Caco-2 (cell line): ENCODE measurements around the gene ETFB. TPM values are rescaled to one million over a fixed set of nuclear protein-coding genes. Genes with fewer than 3 reads are reported as not detected.

Experiments
- BruUV-seq: library from RNA; stranded (reverse); fragments of 400-500 nt; replicated peaks from 2 replicates; lab custom pipeline; 2021; lab: Mats Ljungman, UMichigan
- CTCF ChIA-PET: fragments of 300-600 bp; sonication (Branson Sonifier 250); formaldehyde crosslinking; loops from one replicate; lab custom pipeline; 2022; ENCODE audit warnings: antibody characterized with exemption; lab: Charles Lee
- POLR2A ChIA-PET: fragments of 300-600 bp; sonication (Branson Sonifier 250); formaldehyde crosslinking; loops from one replicate; lab custom pipeline; 2022; ENCODE audit warnings: antibody characterized with exemption; lab: Charles Lee
- DNase-seq, 2 experiments: peaks; one replicate each; pipeline versions ENCODE4 v3.0.0 to v3.0.0-alpha.2; 2020 to 2022
- H3K27me3 ChIP-seq: replicated peaks from 2 replicates; pipeline ENCODE4 v1.6.0; 2011; ENCODE audit warnings: low read length; ENCODE audit not compliant: control insufficient read depth, insufficient read depth
- H3K36me3 ChIP-seq: 2 replicates; pipeline ENCODE4 v1.5.1; 2011; ENCODE audit warnings: low read length; ENCODE audit not compliant: control insufficient read depth, insufficient read depth
- H3K4me1 ChIP-seq: fragments of 250-450 bp; sonication (Bioruptor Pico); 2 replicates; pipeline ENCODE4 v1.5.1; 2020; ENCODE audit warnings: mild to moderate bottlenecking
- H3K4me3 ChIP-seq: 2 replicates; pipeline ENCODE4 v1.5.1; 2011; ENCODE audit warnings: low read depth, mild to moderate bottlenecking, control low read depth, low read length
- H3K9me3 ChIP-seq: fragments of 250-450 bp; sonication (Bioruptor Pico); 2 replicates; pipeline ENCODE4 v1.5.1; 2020; ENCODE audit warnings: mild to moderate bottlenecking, moderate library complexity
- H3K27ac Mint-ChIP-seq: one replicate; pipeline ENCODE4 v1.8.0; 2022; ENCODE audit warnings: mixed read lengths; ENCODE audit not compliant: unreplicated experiment
- H3K27me3 Mint-ChIP-seq: one replicate; pipeline ENCODE4 v1.8.0; 2022; ENCODE audit warnings: mixed read lengths; ENCODE audit not compliant: insufficient read depth, unreplicated experiment
- H3K36me3 Mint-ChIP-seq: one replicate; pipeline ENCODE4 v1.8.0; 2022; ENCODE audit warnings: mild to moderate bottlenecking, mixed read lengths; ENCODE audit not compliant: insufficient read depth, unreplicated experiment
- H3K4me1 Mint-ChIP-seq: one replicate; pipeline ENCODE4 v1.8.0; 2022; ENCODE audit warnings: low read depth, mixed read lengths; ENCODE audit not compliant: unreplicated experiment
- H3K4me3 Mint-ChIP-seq: one replicate; pipeline ENCODE4 v1.8.0; 2022; ENCODE audit warnings: mild to moderate bottlenecking, moderate library complexity, mixed read lengths; ENCODE audit not compliant: unreplicated experiment
- H3K9me3 Mint-ChIP-seq: one replicate; pipeline ENCODE4 v1.8.0; 2022; ENCODE audit warnings: mixed read lengths; ENCODE audit not compliant: unreplicated experiment
- intact Hi-C: fragments of 100-400 bp; cut with micrococcal nuclease; formaldehyde crosslinking; loops from one replicate; pipeline ENCODE4 v1.10.0; 2022; ENCODE audit not compliant: unreplicated experiment
- total RNA-seq: library from RNA; stranded (reverse); gene quantifications from 2 replicates; pipeline ENCODE4 v1.2.3, GENCODE V29; 2022
- TF ChIP-seq, protein P1 (sequence below), 2 experiments: fragments of 200-600 bp in 1 of 2; IDR thresholded peaks; 1 replicate in 1 of 2; 2 replicates in 1 of 2; pipeline versions ENCODE4 v1.5.1 to v1.8.0; 2011 to 2022; ENCODE audit warnings: antibody characterized with exemption in 1 of 2, control low read depth in 1 of 2, inconsistent platforms in 1 of 2, low read depth in 1 of 2, low read length in 1 of 2, mild to moderate bottlenecking in 1 of 2, moderate library complexity in 1 of 2; ENCODE audit not compliant: insufficient read depth in 1 of 2, severe bottlenecking in 1 of 2, unreplicated experiment in 1 of 2

ETFB gene
- total RNA-seq, 1 experiment from 2014 or later, result 228 TPM

DNA sequence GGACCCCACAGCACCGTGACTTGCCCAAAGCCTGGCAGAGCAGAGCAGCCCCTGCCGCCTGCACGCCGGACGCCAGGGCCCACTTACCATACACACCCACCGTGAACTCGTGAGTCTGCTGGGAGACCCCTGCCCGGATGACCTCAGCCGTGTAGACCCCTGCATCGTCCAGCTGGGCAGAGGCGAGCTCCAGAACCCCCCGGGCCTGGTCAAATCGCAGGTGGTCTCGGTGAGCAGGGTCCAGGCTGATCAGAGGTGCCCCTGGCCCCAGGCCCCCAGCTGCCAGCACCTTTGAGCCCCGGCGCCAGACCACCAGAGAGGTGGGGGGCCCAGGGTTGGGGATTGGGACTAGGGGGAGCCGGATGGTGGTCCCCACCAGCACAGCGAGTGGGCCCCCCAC lies 25.1 kb downstream of the ETFB start:
- TF ChIP-seq, protein P1, sequence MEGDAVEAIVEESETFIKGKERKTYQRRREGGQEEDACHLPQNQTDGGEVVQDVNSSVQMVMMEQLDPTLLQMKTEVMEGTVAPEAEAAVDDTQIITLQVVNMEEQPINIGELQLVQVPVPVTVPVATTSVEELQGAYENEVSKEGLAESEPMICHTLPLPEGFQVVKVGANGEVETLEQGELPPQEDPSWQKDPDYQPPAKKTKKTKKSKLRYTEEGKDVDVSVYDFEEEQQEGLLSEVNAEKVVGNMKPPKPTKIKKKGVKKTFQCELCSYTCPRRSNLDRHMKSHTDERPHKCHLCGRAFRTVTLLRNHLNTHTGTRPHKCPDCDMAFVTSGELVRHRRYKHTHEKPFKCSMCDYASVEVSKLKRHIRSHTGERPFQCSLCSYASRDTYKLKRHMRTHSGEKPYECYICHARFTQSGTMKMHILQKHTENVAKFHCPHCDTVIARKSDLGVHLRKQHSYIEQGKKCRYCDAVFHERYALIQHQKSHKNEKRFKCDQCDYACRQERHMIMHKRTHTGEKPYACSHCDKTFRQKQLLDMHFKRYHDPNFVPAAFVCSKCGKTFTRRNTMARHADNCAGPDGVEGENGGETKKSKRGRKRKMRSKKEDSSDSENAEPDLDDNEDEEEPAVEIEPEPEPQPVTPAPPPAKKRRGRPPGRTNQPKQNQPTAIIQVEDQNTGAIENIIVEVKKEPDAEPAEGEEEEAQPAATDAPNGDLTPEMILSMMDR (IDR thresholded peaks at IDR 0.05; ENCODE audit: insufficient read depth in 1 of 2, low read depth in 1 of 2, low read length in 1 of 2, severe bottlenecking in 1 of 2, unreplicated experiment in 1 of 2), result no peak
- no peaks in the 10 kb centered on the region for H3K9me3 ChIP-seq
- no TSS peak for BruUV-seq
- Mint-ChIP-seq H3K27me3 (no peaks in the 10 kb centered on the region), H3K9me3 (no peaks in the 10 kb centered on the region), H3K4me1 (peaks cover 25% of the 10 kb centered on the region), H3K4me3 (peak overlapping the region; percentile 86), H3K36me3 (peaks cover 34% of the 10 kb centered on the region), H3K27ac (peak overlapping the region; percentile 91)
- intact Hi-C loops, result no loop called here
- POLR2A ChIA-PET, result interaction anchor here (0.5 to 2.4 kb wide), 6 partner anchors 14 to 349 kb away, joined by 3 to 67 read pairs (median 7); no protein-coding TSS in a partner anchor
- peak overlapping the region; percentile 78 for H3K4me3 ChIP-seq
- DNase-seq, result no peak
- H3K36me3 ChIP-seq, result 0 out of 2 replicates have a peak, but pooled peaks cover 1% of the 10 kb centered on the region
- H3K27me3 ChIP-seq, result no peaks in the 10 kb centered on the region
- CTCF ChIA-PET, result interaction anchor here (2.3 to 3.9 kb wide), 3 partner anchors 14 to 27 kb away, joined by 24 to 46 read pairs (median 30); partner anchors contain the start of gene ETFB
- H3K4me1 ChIP-seq, result peaks cover 26% of the 10 kb centered on the region

DNA sequence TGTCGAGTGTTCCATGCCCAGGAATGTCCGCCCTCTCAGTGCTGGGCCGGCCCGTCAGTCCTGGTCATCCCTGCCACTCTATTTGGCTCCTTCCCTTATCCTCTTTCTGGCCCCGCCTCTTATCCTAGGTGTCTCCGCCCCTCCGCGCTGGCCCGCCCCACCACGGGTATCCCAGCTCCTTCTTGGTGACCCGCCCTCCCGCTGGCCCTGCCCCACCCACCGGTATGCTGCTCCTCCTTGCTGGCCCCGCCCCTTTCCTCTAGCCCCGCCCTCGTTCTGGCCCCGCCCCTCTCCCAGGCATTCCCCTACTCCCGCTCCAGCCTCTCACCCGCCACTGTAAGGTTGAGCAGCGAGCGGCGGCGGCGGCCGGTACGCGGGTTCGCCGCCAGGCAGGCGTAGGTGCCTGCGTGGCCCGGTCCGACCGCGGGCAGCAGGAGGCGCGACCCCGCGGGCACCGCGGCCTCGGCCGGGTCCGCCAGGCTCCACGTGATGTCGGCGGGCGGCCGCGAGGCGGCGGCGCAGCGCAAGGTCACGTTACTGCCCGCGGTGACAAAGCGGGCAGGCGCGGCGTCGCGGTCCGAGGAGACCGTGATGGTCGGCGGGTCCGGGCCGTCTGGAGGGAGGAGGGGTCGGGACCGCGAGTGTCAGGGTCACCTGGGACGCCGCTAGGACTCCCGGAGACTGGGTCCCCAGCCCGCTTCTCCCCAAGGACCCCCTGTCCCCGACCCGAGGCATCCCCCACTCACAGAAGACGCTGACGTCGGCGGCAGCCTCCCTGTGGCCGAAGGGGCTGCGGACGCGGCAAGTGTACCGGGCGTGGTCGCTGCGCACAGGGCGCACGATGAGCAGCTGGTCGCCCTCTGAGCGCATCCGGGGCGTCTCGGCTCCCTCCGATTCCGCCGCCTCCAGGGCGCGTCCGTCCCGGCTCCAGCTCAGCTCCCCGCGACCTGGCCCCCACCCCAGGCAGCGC lies 26.2 kb downstream of the ETFB start:
- Histone ChIP-seq H3K4me1 (peaks cover 26% of the 10 kb centered on the region), H3K4me3 (peak overlapping the region; percentile 78), H3K27me3 (no peaks in the 10 kb centered on the region), H3K36me3 (0 out of 2 replicates have a peak, but pooled peaks cover 1% of the 10 kb centered on the region), H3K9me3 (no peaks in the 10 kb centered on the region)
- Mint-ChIP-seq H3K9me3 (no peaks in the 10 kb centered on the region), H3K4me3 (peak overlapping the region; percentile 86), H3K4me1 (peaks cover 25% of the 10 kb centered on the region), H3K27me3 (no peaks in the 10 kb centered on the region), H3K36me3 (peaks cover 28% of the 10 kb centered on the region), H3K27ac (peak overlapping the region; percentile 91)
- ChIA-PET CTCF (interaction anchor here (0.6 to 3.9 kb wide), 18 partner anchors 15 to 621 kb away, joined by 3 to 46 read pairs (median 7); partner anchors contain the start of genes ETFB and NKG7), POLR2A (interaction anchor here (0.5 to 2.2 kb wide), 14 partner anchors 10 to 829 kb away, joined by 3 to 67 read pairs (median 6); partner anchors contain the start of genes ETFB, JOSD2 and ZNF175)
- BruUV-seq, result no TSS peak
- intact Hi-C loops, result loop anchor here (1.0 to 2.0 kb wide), 5 partner anchors 14 to 317 kb away; no protein-coding TSS in a partner anchor
- TF ChIP-seq, protein P1 (IDR thresholded peaks at IDR 0.05; ENCODE audit: insufficient read depth in 1 of 2, low read depth in 1 of 2, low read length in 1 of 2, severe bottlenecking in 1 of 2, unreplicated experiment in 1 of 2), result peak in 1 of 2 experiments; percentile 33
- DNase-seq, result peak; percentile 99 to 100

DNA sequence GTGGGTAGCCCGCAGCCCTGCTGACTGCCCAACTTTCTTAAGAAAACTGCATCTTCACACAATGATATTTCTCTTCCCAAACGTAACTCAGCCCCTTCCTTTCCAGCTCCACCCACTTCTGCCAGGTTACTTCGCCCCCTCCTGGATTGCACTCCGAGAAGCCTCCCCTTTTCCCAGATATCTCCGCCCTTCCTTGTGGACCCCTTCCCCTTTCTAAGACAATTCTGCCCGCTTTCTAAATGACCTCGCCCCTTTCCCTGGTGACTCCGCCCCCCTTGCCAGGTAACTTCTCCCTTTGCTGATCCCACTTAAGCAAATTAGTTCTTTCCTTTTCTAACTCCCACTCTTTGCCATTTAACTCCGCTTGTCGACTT lies 26.9 kb downstream of the ETFB start:
- intact Hi-C loops, result loop anchor here (1.0 to 2.0 kb wide), 5 partner anchors 15 to 318 kb away; no protein-coding TSS in a partner anchor
- DNase-seq, result no peak
- Mint-ChIP-seq H3K9me3 (no peaks in the 10 kb centered on the region), H3K27me3 (no peaks in the 10 kb centered on the region), H3K4me3 (peak overlapping the region; percentile 86), H3K4me1 (peaks cover 25% of the 10 kb centered on the region), H3K36me3 (peaks cover 24% of the 10 kb centered on the region), H3K27ac (peak overlapping the region; percentile 90)
- ChIA-PET CTCF (interaction anchor here (0.6 to 3.9 kb wide), 18 partner anchors 15 to 621 kb away, joined by 3 to 46 read pairs (median 7); partner anchors contain the start of genes ETFB and NKG7), POLR2A (interaction anchor here (0.5 to 2.2 kb wide), 12 partner anchors 10 to 828 kb away, joined by 3 to 67 read pairs (median 7); partner anchors contain the start of genes ETFB, JOSD2 and ZNF175)
- H3K36me3 ChIP-seq, result 0 out of 2 replicates have a peak, but pooled peaks cover 1% of the 10 kb centered on the region
- no peaks in the 10 kb centered on the region for H3K27me3 ChIP-seq
- H3K9me3 ChIP-seq, result no peaks in the 10 kb centered on the region
- H3K4me1 ChIP-seq, result peaks cover 26% of the 10 kb centered on the region
- H3K4me3 ChIP-seq, result peak overlapping the region; percentile 78
- no TSS peak for BruUV-seq
- TF ChIP-seq, protein P1 (IDR thresholded peaks at IDR 0.05; ENCODE audit: insufficient read depth in 1 of 2, low read depth in 1 of 2, low read length in 1 of 2, severe bottlenecking in 1 of 2, unreplicated experiment in 1 of 2), result no peak
